HG03460 (cell line): Measurements from ENCODE around the gene ZKSCAN3.
"Not testable (repeated sequence)": the region's sequence is repeated elsewhere in the genome, so short reads cannot be mapped to it uniquely, and the experiment has no call there.

Experiments
- ATAC-seq: cut with Tn5 transposase; IDR thresholded peaks from one replicate; pipeline ENCODE4 v1.9.1; 2021; ENCODE audit not compliant: unreplicated experiment

The ZKSCAN3 gene

DNA sequence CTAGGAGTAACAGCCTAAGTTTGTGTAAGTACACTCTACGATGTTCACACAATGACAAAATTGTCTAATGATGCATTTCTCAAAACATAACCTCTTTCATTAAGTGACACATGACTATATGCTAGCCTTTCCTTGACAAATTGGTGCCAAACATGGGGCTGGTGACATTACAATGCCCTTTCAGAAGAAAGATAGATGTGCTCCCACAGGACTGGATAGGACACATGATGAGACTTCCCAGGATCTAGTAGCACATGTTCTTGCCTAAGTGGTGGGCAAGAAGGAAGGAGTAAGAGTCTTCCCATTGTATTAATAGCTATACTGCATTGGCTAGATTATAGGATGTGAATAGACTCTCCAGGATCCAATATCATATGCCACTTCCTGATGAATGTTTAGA, 21.5 kb downstream of the ZKSCAN3 start:
- ATAC-seq = no peak

DNA sequence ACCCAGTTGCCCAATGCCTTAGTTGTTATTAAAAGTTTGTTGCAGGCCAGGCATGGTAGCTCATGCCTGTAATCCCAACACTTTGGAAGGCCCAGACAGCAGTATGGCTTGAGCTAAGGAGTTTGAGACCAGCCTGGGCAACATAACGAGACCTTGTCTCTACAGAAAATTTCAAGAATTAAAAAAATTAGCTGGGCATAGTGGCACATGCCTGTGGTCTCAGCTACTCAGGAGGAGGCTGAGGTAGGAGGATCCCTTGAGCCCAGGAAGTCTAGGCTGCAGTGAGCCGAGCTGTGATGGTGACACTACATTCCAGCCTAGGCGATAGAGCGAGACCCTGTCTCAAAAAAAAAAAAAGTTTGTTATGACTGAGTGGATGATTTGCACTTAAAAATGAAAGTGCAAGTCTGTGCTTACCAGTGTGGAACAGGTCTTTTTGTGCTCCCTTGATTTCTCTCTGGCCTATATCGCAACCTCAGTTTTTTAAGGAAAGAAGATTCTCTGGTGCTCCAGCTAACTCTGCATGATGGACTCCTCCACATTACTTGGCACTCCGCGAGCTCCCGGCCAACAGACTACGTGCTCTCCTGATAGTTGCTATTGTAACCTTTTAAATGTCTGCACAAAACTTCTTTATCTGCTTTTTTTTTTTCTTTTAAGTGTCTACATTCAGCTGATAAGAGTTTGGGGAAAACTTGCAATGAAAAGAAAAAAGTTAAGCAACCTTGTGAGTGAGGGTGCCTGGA, 22.1 kb downstream of the ZKSCAN3 start:
- ATAC-seq = no peak

DNA sequence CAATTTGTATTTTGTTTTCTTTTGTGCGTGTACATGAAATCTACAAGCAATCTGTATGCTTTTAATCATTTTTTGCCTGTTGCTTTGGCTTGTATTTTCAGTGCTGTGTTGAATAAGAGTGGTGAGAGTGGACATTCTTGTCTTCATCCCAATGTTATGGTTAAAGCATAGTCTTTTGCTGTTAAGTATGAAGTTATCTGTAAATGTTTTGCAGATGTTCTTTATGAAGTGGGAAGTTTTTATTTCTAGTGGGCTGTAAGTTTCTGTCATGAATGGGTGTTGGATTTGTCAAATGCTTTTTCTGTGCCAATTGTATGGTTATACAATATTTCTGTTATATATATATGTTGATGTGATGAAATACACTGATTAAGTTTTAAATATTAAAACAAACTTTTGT, 24.2 kb downstream of the ZKSCAN3 start:
- no peak for ATAC-seq

DNA sequence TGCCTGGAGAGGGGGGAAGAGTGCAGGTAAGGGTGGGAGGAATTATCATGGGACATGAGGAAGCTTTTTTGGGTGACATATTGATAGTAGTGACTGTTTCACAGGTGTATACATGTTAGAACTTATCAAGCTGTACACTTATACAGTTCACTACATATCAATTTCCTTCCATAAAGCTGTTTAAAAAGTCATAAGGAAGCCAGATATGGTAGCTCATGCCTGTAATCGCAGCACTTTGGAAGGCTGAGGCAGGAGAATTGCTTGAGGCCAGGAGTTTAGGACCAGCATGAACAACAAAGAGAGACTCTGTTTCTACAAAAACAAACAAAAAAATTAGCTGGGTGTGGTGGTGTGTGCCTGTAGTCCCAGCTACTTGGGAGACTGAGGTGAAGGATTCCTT, 28.1 kb downstream of the ZKSCAN3 start:
- ATAC-seq = no peak

DNA sequence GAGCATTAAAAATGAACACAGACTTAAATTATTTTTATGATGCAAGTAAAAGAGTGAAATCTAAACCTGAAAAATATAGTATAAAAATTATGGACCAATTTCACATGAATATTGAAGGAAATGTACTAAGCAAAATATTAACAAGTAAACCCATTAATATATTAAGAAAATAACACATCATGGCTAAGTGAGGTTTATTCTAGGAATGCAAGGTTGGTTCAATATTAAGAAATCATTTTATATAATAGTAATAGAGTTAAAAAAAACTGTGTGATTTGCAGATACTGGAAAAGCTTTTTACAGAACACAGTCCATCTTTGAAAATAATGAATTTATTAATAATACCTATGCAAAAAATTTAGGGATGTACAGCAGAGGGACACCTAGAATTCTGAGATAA, 28.9 kb downstream of the ZKSCAN3 start:
- ATAC-seq = no peak

DNA sequence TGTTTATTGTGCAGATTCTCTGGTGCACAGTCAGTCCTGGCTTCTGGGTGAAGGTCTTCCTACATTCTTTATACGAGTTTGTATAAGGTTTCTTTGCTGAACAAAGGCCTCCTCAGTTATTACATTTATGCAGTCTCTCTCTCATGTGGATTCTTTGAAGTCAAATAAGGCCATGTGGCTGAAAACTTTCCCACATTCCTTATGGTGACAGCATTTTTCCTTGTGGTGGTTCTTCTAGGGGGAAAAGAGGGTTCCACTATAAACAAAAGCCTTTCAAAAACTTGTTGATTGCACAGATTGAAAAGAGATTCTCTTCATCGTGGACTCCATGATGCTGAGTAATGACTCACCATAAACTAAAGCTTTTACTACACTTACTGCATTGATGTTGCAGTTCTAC, 30.6 kb downstream of the ZKSCAN3 start:
- ATAC-seq = no peak

DNA sequence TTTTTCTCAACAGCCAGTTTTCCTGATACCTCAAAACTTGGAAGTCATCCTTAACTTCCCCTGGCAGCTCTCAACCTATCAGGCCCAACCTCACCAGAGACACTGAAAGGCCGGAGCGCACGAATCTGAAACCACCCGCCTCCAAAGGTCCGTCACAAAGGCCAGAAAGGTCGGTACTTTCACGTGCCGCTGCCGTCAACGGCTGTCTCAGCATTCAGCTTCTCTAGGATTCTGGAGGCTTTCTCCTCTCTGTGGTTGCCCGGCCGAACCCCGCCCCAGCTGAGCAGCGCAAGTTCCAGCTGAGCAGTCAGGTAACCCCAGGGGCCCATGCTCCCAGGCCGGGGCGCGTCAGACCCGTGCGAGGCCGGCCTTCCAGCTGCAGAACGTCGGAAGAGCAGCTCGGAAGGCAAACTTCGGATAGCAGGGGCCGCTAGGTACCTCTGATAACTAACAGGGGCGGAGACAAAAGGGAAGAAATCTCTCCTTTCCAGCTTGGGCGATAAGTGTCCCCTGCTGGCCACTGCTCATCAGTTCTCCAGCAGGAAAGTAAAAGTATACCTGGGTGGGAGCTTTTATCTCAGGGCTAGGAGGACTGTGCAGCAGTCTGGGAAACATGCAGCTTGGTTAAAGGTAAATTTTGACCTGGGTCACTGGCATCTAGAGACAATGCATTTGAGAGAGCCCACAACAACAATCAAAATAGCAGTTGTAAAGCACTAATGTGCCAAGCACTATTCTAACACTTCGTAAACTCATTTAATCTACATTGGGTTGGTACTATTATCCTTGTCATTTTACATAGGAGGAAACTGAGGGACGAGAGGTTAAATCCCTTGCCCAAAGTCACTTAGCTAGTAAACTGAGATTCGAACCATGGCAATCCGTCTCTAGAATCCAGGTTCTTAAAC, 33.7 kb downstream of the ZKSCAN3 start:
- peak; percentile 91 for ATAC-seq

DNA sequence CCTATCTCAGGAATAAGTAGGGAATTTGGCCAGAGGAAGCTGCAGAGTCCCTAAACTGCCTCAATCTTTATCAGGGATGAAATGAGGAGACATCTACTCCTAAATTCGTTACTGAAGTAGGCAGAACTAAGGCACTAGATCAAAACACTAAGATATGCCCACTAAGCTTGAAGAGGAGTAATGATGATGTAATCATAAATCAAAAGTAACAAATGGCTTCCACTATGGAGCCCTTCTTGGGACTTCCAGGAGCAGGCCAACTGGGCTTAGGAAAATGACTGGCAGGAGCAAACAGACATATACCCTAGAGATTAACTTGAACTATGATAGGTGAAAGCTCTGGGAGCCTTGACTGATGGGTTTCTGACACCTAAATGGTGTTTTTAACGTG, 34.4 kb downstream of the ZKSCAN3 start:
- ATAC-seq = no peak

DNA sequence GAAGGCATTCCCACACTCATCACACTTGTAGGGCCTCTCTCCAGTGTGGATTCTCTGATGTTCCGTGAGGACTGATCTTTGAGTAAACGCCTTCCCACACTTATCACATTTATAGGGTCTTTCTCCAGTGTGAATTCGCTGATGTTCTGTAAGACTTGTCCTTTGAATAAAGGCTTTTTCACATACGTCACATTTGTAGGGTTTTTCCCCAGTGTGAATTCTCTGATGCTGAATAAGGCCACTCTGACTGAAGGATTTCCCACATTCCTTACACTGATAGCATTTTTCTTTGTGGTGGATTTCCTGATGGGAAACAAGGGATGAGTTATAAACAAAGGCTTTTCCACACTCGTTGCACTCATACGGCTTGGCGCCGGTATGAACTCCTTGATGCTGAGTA, 40.9 kb downstream of the ZKSCAN3 start:
- no peak for ATAC-seq

DNA sequence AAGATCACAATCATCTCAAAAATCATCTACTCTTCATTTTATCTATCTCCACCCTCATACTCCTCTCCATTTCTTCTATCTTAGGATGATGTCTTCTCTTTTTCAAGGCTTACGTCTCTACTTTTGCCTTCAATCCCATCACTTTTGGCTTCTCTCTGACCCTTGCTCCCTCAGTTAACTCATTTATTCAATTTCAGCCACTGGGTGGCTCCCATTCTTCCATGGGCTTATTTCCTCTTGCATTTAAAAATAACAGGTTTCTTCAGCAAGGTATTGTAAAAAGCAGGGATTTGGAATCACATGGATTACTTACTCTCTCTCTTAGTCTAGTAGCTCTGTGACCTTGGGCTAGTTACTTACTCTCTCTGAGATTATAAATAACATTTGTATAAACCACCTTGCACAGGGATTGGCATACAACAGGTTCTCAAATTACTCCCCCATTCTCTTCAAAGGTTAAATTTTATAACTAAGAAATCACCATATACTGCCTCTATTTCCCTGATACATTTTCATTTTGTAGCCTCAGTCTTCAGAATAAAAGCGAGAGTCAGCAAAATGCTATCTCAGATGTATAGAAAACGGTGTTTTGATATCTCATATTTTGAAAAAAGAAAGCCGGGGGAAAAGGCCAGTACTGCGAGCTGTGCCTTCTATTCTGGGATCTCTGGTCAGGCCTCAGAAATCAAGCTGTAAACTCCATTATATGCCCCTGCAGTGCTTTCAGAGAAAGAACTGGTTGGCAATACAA, 44.3 kb downstream of the ZKSCAN3 start:
- ATAC-seq = no peak

DNA sequence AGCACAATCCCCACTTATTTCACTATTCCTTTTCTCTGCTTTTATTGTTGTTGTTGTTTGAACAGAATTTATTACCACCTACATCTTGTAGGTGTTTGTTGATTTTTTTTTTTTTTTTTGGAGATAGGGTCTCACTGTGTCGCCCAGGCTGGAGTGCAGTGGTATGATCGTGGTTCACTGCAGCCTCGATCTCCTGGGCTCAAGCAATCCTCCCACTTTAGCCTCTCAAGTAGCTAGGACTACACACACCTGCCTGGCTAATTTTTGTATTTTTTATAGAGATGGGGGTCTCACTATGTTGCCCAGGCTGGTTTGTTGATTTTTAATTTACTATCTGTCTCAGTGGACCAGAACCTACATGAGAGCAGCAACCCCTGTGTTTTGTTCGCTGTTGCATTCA, 46.2 kb downstream of the ZKSCAN3 start:
- no peak for ATAC-seq

DNA sequence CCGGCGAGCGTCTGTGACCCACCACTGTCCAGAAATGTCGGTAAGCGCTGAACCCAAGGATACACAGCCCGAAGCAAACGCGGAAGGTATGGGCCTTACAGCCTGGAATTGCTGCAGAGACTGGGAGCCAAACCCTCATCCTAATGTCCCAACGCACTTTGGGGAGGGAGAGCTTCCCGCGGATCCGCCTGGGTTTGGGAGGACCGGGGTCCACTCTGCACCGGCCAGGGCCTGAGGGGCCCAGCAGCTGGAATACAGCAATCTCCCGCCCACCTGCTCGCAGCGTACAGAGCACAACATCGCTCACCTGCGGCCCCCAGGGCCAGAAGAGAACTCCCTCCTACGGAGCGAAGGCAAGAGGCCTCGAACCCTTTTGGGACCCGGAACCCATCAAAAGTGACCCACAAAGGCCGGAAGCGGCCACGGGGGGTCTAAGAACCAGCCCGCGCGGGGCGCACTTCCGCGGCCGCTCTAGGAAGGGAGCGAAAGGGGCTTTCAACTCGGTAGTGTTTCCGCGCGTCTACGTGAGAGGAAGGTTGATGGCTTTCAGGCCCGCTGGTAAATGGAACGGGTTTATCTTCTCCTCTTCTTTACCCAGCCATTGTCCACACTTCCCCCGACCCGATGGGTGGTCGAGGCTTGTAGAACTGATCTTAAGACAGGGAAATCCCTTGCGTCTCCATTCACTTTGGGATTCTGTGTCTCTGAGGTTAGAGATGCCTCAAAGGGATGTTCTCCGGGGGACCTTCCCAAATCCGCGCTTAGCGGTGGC, 49.8 kb downstream of the ZKSCAN3 start, which contains the start of gene ZSCAN12:
TSS of gene ZSCAN12 (minus strand) at position 398 of the 772 bp plus-strand sequence. CDS start 1,342 bp downstream, outside the sequence.
- ATAC-seq = peak; percentile 77

DNA sequence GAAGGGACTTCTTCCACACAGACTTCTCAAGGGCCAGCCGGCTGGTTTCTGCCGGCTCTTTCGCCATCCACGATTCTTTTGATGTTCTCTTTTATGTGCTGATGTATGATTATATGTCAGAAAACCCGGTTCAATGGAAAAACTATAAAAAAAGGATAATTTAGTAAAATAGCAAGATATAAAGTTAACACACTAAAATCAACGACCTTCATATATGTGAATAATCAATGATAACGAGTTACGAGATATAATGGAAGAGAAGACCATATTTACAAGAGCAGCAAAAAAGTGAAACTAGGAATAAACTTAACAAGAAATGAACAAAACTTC, 50.3 kb downstream of the ZKSCAN3 start:
- no peak for ATAC-seq

DNA sequence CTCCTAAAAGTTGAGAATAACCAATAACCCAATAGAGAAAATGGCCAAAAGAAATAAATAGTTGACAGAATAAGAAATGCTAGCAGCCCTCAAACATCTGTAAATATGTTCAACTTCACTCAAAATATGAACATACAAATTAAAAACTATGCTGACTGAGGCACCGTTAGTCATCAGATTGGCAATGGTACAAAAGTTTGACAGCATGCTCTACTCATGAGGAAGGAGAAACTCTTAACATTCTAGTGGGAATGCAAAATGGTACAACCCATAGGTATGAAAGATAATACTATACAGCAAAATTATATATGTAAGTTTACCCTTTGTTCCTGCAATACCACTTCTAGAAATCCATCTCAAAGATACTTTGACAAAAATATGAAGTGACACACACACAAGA, 51.4 kb downstream of the ZKSCAN3 start:
- ATAC-seq = no peak

DNA sequence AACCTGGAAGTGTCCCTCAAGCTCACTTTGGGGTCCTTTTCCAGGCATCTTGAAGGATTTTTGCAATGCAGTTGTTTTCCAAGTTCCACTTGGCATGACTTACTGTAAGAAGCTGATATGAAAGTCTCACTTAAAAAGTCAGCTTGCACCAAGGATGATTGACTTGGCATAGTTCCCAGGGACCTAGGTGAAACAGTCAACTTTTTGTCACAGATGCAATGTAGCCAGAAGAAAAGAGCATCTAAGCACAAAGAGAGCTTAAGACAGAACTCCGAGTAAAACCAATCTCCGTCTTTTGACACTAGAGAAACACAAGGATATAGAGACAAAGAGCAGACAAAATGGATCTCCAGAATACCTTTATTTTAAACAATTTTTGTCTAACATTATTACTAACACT, 52.5 kb downstream of the ZKSCAN3 start:
- no peak for ATAC-seq

DNA sequence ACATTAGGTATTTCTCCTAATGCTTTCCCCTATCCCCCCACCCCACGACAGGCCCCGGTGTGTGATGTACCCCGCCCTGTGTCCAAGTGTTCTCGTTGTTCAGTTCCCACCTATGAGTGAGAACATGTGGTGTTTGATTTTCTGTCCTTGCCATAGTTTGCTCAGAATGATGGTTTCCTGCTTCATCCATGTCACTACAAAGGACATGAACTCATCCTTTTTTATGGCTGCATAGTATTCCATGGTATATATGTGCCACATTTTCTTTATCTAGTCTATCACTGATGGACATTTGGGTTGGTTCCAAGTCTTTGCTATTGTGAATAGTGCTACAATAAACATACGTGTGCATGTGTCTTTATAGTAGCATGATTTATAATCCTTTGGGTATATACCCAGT, 54.2 kb downstream of the ZKSCAN3 start:
- not testable (repeated sequence) for ATAC-seq

DNA sequence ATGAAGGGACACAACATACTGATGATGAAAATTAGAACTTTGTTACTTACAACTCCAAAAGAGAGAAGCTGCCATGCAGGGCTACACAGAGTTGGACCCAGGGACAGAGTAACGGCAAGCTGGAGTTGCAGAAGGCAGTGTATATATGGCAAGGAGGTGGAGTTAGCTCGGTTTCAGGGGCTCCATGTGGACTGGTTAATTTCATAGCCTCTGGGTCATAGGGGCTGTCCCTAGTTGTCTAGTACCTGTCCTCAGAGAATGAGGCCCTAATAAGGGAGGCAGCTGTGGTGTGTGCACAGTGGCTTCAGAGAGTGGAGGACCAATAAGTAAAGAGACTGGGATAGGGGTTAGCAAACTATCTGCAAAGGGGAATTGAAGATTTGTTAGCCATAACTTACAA, 57.7 kb downstream of the ZKSCAN3 start:
- no peak for ATAC-seq

DNA sequence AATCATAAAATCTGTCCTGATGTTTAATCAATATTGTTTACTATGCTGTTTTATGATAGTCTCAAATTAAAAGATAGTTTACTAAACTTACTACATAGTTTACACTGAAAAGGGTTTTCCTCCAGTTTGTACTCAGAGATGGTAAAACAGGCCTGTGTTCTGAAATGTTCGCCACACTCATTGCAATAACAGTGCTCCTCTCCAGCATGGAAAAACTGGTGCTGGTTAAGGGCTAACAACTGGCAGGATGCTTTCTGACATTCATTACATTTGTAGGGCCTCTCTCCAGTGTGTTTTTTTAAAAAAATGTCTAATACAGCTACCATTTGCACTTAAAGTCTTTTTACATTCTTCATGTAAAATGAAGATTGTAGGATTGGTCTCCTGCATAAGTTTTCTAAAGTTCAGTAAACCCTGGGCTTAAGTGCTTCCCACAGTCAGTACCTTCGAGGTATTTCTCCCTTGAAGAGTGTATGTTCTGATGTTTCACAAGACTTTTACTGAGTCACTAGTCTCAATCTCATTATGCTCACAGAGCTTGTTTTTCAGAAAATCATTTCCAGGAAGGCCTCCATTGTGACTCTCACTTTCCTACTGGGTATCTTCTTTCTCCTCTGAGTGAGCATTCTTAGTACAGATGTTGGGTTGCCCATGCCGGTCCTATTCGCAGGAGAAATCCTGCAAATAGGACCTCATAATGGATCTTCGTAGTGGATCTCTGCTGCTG, 58.5 kb downstream of the ZKSCAN3 start:
- ATAC-seq = no peak

DNA sequence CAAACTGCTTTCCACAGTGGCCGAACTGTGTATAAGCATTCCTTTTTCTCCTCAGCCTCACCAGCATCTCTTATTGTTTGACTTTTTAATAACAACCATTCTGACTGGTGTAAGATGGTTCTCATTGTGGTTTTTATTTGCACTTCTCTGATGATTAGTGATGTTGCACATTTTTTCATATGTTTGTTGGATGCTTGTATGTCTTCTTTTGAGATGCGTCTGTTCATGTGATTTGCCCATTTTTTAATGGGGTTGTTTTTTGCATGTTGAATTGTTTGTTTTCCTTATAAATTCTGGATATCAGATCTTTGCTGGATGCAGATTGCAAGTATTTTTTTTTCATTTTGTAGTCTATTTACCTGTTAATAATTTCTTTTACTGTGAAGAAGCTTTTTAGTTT, 61.0 kb downstream of the ZKSCAN3 start:
- ATAC-seq = no peak

DNA sequence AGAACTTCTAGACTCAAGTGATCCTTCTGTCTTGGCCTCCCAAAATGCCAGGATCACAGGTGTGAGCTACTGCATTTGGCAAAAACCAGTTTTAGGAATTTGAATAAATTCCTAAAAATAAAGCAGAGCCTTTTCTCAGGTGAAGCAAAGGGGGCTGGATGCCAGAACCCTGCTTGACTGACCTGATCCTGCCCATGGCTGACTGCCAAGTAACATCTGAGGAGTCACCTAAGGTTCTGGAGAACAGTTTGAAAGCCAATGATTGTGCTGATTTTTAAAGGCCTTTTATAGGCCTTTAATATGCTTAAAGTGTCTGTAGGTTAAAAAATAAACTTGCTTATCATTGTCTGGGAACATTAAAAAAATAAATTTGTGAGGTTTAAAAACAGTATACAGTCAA, 63.9 kb downstream of the ZKSCAN3 start:
- no peak for ATAC-seq
